A673 (cell line): ENCODE results near the gene RNF220. TPM values are rescaled to one million over a fixed set of nuclear protein-coding genes. Genes with fewer than 3 reads are reported as not detected.

ENCODE experiments used
- BruUV-seq: library from RNA; stranded (reverse); fragments of 400-500 nt; replicated peaks from 2 replicates; lab custom pipeline; 2021; lab: Mats Ljungman, UMichigan
- CTCF ChIA-PET: fragments of 300-600 bp; sonication (Branson Sonifier 250); formaldehyde crosslinking; loops from one replicate; lab custom pipeline; 2022; ENCODE audit warnings: antibody characterized with exemption; lab: Charles Lee
- POLR2A ChIA-PET: fragments of 300-600 bp; sonication (Branson Sonifier 250); formaldehyde crosslinking; loops from one replicate; lab custom pipeline; 2022; ENCODE audit warnings: antibody characterized with exemption; ENCODE audit not compliant: low non-redundant PET; lab: Charles Lee
- DNase-seq: peaks from one replicate; pipeline ENCODE4 v3.0.0-alpha.2; 2015; ENCODE audit warnings: low spot score
- H3K27ac ChIP-seq: fragments of 200-600 bp; sonication (generic); 2 replicates; pipeline ENCODE4 v1.5.1; 2016; ENCODE audit warnings: mixed run types, low read depth, mild to moderate bottlenecking, mixed read lengths, antibody characterized with exemption, low read length; ENCODE audit not compliant: poor library complexity, severe bottlenecking
- H3K27me3 ChIP-seq: fragments of 200-600 bp; sonication (generic); replicated peaks from 2 replicates; pipeline ENCODE4 v1.6.1; 2017; ENCODE audit warnings: mixed run types, low read depth, mild to moderate bottlenecking, mixed read lengths, antibody characterized with exemption, low read length; ENCODE audit not compliant: insufficient read depth, poor library complexity
- H3K36me3 ChIP-seq: fragments of 200-600 bp; sonication (generic); 2 replicates; pipeline ENCODE4 v1.6.1; 2016; ENCODE audit warnings: mixed run types, mild to moderate bottlenecking, mixed read lengths, antibody characterized with exemption, low read length; ENCODE audit not compliant: insufficient read depth, poor library complexity, severe bottlenecking
- H3K4me1 ChIP-seq: fragments of 200-600 bp; sonication (generic); 2 replicates; pipeline ENCODE4 v1.6.1; 2017; ENCODE audit warnings: mixed run types, mild to moderate bottlenecking, mixed read lengths, antibody characterized with exemption, low read length; ENCODE audit not compliant: insufficient read depth, poor library complexity, severe bottlenecking
- H3K4me3 ChIP-seq: fragments of 200-600 bp; sonication (generic); 2 replicates; pipeline ENCODE4 v1.5.1; 2016; ENCODE audit warnings: low read depth, mixed run types, mild to moderate bottlenecking, mixed read lengths, low read length; ENCODE audit not compliant: poor library complexity, severe bottlenecking
- H3K9me3 ChIP-seq: fragments of 200-600 bp; sonication (generic); 2 replicates; pipeline ENCODE4 v1.6.1; 2016; ENCODE audit warnings: mixed run types, low read depth, mild to moderate bottlenecking, mixed read lengths, antibody characterized with exemption, low read length; ENCODE audit not compliant: poor library complexity, severe bottlenecking
- CTCF ChIP-seq: fragments of 300-800, 200-600 bp; sonication (generic); conservative IDR thresholded peaks from 2 replicates; pipeline ENCODE4 v1.5.1; 2017; ENCODE audit warnings: low read depth, mild to moderate bottlenecking, antibody characterized with exemption, low read length, moderate library complexity, mixed read lengths
- EZH2 ChIP-seq: fragments of 200-600 bp; sonication (generic); IDR thresholded peaks from 2 replicates; pipeline ENCODE4 v1.6.1; 2017; ENCODE audit warnings: borderline replicate concordance, low read depth, mild to moderate bottlenecking, mixed read lengths, antibody characterized with exemption, low read length; ENCODE audit not compliant: poor library complexity, severe bottlenecking
- intact Hi-C: fragments of 100-400 bp; cut with micrococcal nuclease; formaldehyde crosslinking; loops from one replicate; pipeline ENCODE4 v1.10.0; 2022; ENCODE audit not compliant: unreplicated experiment
- total RNA-seq: library from RNA; stranded (reverse); gene quantifications from 2 replicates; pipeline ENCODE4 v1.2.3, GENCODE V29; 2021

The RNF220 gene
- total RNA-seq, 1 experiment from 2014 or later = 80.6 TPM

GRCh38 chr1:44418022-44418673 lies 13.1 kb downstream of the RNF220 start:
- H3K4me3 ChIP-seq = no peak overlapping the region

GRCh38 chr1:44419901-44420300 lies 14.8 kb downstream of the RNF220 start:
- POLR2A ChIA-PET = no interaction called here
- intact Hi-C loops = no loop called here
- CTCF ChIA-PET = no interaction called here
- Histone ChIP-seq H3K27ac (no peak overlapping the region), H3K4me3 (no peak overlapping the region), H3K27me3 (peaks cover 22% of the 10 kb centered on the region), H3K4me1 (peaks cover 32% of the 10 kb centered on the region), H3K36me3 (no peaks in the 10 kb centered on the region), H3K9me3 (no peaks in the 10 kb centered on the region)
- no TSS peak for BruUV-seq
- DNase-seq = no peak
- TF ChIP-seq CTCF = no peak
- no peak for TF ChIP-seq EZH2

More at GRCh38 chr1:44418022-44418673, 13.1 kb downstream of the RNF220 start:
- intact Hi-C loops = no loop called here
- Histone ChIP-seq H3K27ac (no peak overlapping the region), H3K36me3 (no peaks in the 10 kb centered on the region), H3K9me3 (no peaks in the 10 kb centered on the region), H3K27me3 (peaks cover 28% of the 10 kb centered on the region), H3K4me1 (peaks cover 17% of the 10 kb centered on the region)
- BruUV-seq = no TSS peak
- no peak for TF ChIP-seq CTCF
- peak; percentile 71 for TF ChIP-seq EZH2
- no peak for DNase-seq
- CTCF ChIA-PET = no interaction called here
- POLR2A ChIA-PET = no interaction called here

DNA sequence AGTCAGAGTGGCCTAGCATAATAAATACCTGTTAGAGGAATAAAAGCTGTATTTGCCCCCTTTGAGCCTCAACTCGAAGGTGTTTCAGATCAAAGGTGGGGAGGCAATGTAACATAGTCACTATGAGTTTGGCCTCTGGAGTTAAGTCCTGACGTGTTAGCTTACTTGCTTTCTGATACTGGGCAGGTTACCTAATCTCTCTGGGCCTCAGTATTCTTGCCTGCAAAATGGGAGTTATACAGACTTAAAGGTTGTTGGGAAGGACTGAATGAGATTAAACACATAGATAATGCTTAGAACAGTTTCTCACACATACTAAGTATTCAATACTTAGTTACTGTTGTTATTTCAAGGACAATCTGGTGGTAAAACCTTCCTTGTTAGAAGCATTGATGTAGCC lies 15.5 kb downstream of the RNF220 start:
- no peak for DNase-seq
- no peak for TF ChIP-seq CTCF
- TF ChIP-seq EZH2 = no peak
- Histone ChIP-seq H3K27ac (no peak overlapping the region), H3K4me3 (no peak overlapping the region), H3K4me1 (peaks cover 32% of the 10 kb centered on the region), H3K9me3 (no peaks in the 10 kb centered on the region), H3K27me3 (peaks cover 22% of the 10 kb centered on the region), H3K36me3 (no peaks in the 10 kb centered on the region)
- intact Hi-C loops = no loop called here
- POLR2A ChIA-PET = no interaction called here
- no TSS peak for BruUV-seq
- CTCF ChIA-PET = no interaction called here
